CD4-positive, alpha-beta T cell (primary cell): Measurements from ENCODE around the gene NYNRIN. TPM values are rescaled to one million over a fixed set of nuclear protein-coding genes. Genes with fewer than 3 reads are reported as not detected.

ENCODE experiments used
- ATAC-seq: fragments of 200-7000 bp; cut with Tn5 transposase; one replicate; pipeline ENCODE4 v1.10.0; 2022; ENCODE audit warnings: mild to moderate bottlenecking; ENCODE audit not compliant: poor library complexity
- CTCF ChIA-PET: fragments of 350-600 bp; sonication (Branson Sonifier 250); formaldehyde crosslinking; loops from one replicate; lab custom pipeline; 2021; ENCODE audit warnings: antibody characterized with exemption, inconsistent platforms; lab: Charles Lee
- POLR2A ChIA-PET: fragments of 350-600 bp; sonication (Branson Sonifier 250); formaldehyde crosslinking; loops from one replicate; lab custom pipeline; 2021; ENCODE audit warnings: antibody characterized with exemption, inconsistent platforms; lab: Charles Lee
- DNase-seq, 14 experiments: peaks; one replicate each; pipeline ENCODE4 v3.0.0-alpha.2; 2013 to 2020; ENCODE audit warnings: mixed read lengths in 2 of 14
- H3K27ac ChIP-seq, 2 donors: one replicate each; pipeline versions ENCODE4 v1.5.1 to v1.7.0; 2013; ENCODE audit warnings: low read length in 2 of 2, low read depth in 1 of 2, mild to moderate bottlenecking in 1 of 2
- H3K27me3 ChIP-seq, 2 experiments: 1 replicate in 1 of 2; 2 replicates in 1 of 2; pipeline versions ENCODE4 v1.6.1 to v1.7.0; 2013; ENCODE audit warnings: low read length in 2 of 2, control low read depth in 1 of 2, mild to moderate bottlenecking in 1 of 2, moderate library complexity in 1 of 2; ENCODE audit not compliant: insufficient read depth in 2 of 2, control insufficient read depth in 1 of 2
- H3K36me3 ChIP-seq: one replicate; pipeline ENCODE4 v1.6.1; 2013; ENCODE audit warnings: low read length, control low read depth; ENCODE audit not compliant: insufficient read depth
- H3K4me1 ChIP-seq: one replicate; pipeline ENCODE4 v1.6.1; 2013; ENCODE audit warnings: low read length, control low read depth; ENCODE audit not compliant: insufficient read depth
- H3K4me3 ChIP-seq: one replicate; pipeline ENCODE4 v1.5.1; 2013; ENCODE audit warnings: mild to moderate bottlenecking, low read length, moderate library complexity
- H3K9me3 ChIP-seq, 2 experiments: 1 replicate in 1 of 2; 2 replicates in 1 of 2; pipeline versions ENCODE4 v1.6.1 to v1.7.0; 2013; ENCODE audit warnings: low read length in 2 of 2, mild to moderate bottlenecking in 2 of 2, control low read depth in 1 of 2, moderate library complexity in 1 of 2; ENCODE audit not compliant: control insufficient read depth in 1 of 2, insufficient read depth in 1 of 2
- H3K27ac Mint-ChIP-seq: one replicate; pipeline ENCODE4 v1.8.0; 2020; ENCODE audit warnings: mixed read lengths
- H3K27me3 Mint-ChIP-seq: one replicate; pipeline ENCODE4 v1.8.0; 2021; ENCODE audit warnings: mixed read lengths
- H3K36me3 Mint-ChIP-seq: one replicate; pipeline ENCODE4 v1.8.0; 2021; ENCODE audit warnings: low read depth, mixed read lengths
- H3K4me1 Mint-ChIP-seq: one replicate; pipeline ENCODE4 v1.8.0; 2021; ENCODE audit warnings: low read depth, mixed read lengths
- H3K4me3 Mint-ChIP-seq: one replicate; pipeline ENCODE4 v1.8.0; 2020; ENCODE audit warnings: mild to moderate bottlenecking, mixed read lengths
- H3K9me3 Mint-ChIP-seq: one replicate; pipeline ENCODE4 v1.8.0; 2020; ENCODE audit warnings: mixed read lengths
- CTCF ChIP-seq: fragments of 200-600 bp; IDR thresholded peaks from one replicate; pipeline ENCODE4 v1.8.0; 2022; ENCODE audit warnings: antibody characterized with exemption, mild to moderate bottlenecking
- intact Hi-C, 2 experiments: fragments of 100-400 bp; cut with DNase I in 1 of 2; cut with micrococcal nuclease in 1 of 2; formaldehyde crosslinking; loops; one replicate each; pipeline versions ENCODE4 v1.15.1 to v1.9.0; 2023 to 2025; cut with DNase I, micrococcal nuclease
- total RNA-seq, 174 experiments: library from RNA in 2 of 174; stranded (reverse) in 2 of 174; gene quantifications; one replicate each; pipeline ENCODE4 v1.2.3 and lab custom pipeline; 2021 to 2026

Gene NYNRIN
- total RNA-seq, 2 experiments from 2014 or later: 0.08 to 0.25 TPM

- Histone ChIP-seq H3K27ac (no peak within 1 kb of the TSS), H3K4me3 (no peak within 1 kb of the TSS), H3K27me3 (peaks cover 49 to 64% of the 10 kb centered on the region in 2 experiments), H3K9me3 (peaks cover 0 to 22% of the 10 kb centered on the region in 2 experiments), H3K4me1 (peaks cover 39% of the 10 kb centered on the region), H3K36me3 (no peaks in the 10 kb centered on the region)
- DNase-seq (peak in 1 of 14 experiments; percentile 13), ATAC-seq (no peak)
- CTCF ChIA-PET: no interaction called here
- Mint-ChIP-seq H3K9me3 (no peaks in the 10 kb centered on the region), H3K36me3 (no peaks in the 10 kb centered on the region), H3K4me1 (peaks cover 30% of the 10 kb centered on the region), H3K4me3 (peak within 1 kb of the TSS; percentile 76), H3K27ac (no peak within 1 kb of the TSS), H3K27me3 (peaks cover 64% of the 10 kb centered on the region)
- no peak for TF ChIP-seq CTCF
- POLR2A ChIA-PET: interaction anchor here (1.0 kb wide), 1 partner anchor 62 kb away, joined by 3 read pairs; the partner anchor contains the start of genes CBLN3 and KHNYN
- intact Hi-C loops: loop anchor here in 1 of 2 experiments (2.0 kb wide), 1 partner anchor 65 kb away; no protein-coding TSS in a partner anchor
These were observed 31.1 kb upstream of the NYNRIN start, which contains the start of gene NFATC4 for GRCh38 chr14:24367514-24368211. Gene NFATC4, plus strand, starts transcription at chr14:24368184. Its CDS starts 157 bp downstream, at chr14:24368341.

- CTCF ChIA-PET: no interaction called here
- no peak overlapping the region for H3K27ac Mint-ChIP-seq
- Histone ChIP-seq H3K27me3 (peaks cover 51 to 59% of the 10 kb centered on the region in 2 experiments), H3K27ac (no peak overlapping the region), H3K4me3 (no peak overlapping the region), H3K36me3 (no peaks in the 10 kb centered on the region), H3K4me1 (peaks cover 39% of the 10 kb centered on the region), H3K9me3 (peaks cover 0 to 22% of the 10 kb centered on the region in 2 experiments)
- peak overlapping the region; percentile 20 for H3K4me3 Mint-ChIP-seq
- POLR2A ChIA-PET: interaction anchor here (1.0 kb wide), 1 partner anchor 62 kb away, joined by 3 read pairs; the partner anchor contains the start of genes CBLN3 and KHNYN
- peaks cover 59% of the 10 kb centered on the region for H3K27me3 Mint-ChIP-seq
- H3K36me3 Mint-ChIP-seq: no peaks in the 10 kb centered on the region
- intact Hi-C loops: no loop called here
- TF ChIP-seq CTCF: no peak
- DNase-seq: peak in 1 of 14 experiments; percentile 16
- peaks cover 30% of the 10 kb centered on the region for H3K4me1 Mint-ChIP-seq
- H3K9me3 Mint-ChIP-seq: no peaks in the 10 kb centered on the region
- no peak for ATAC-seq
These were observed 30.6 kb upstream of the NYNRIN start for GRCh38 chr14:24368212-24368561.

GRCh38 chr14:24368562-24369252, 30.1 kb upstream of the NYNRIN start:
- Histone ChIP-seq H3K27ac (no peak overlapping the region), H3K4me3 (no peak overlapping the region), H3K4me1 (peaks cover 39% of the 10 kb centered on the region), H3K36me3 (no peaks in the 10 kb centered on the region), H3K27me3 (peaks cover 48 to 60% of the 10 kb centered on the region in 2 experiments), H3K9me3 (peaks cover 0 to 22% of the 10 kb centered on the region in 2 experiments)
- Mint-ChIP-seq H3K4me3 (peak overlapping the region; percentile 71), H3K27ac (no peak overlapping the region), H3K27me3 (peaks cover 54% of the 10 kb centered on the region), H3K4me1 (peaks cover 30% of the 10 kb centered on the region), H3K9me3 (no peaks in the 10 kb centered on the region), H3K36me3 (no peaks in the 10 kb centered on the region)
- ATAC-seq (peak; percentile 32), DNase-seq (peak in 4 of 14 experiments; percentile 12 to 70 (median 38))
- CTCF ChIA-PET: no interaction called here
- POLR2A ChIA-PET: interaction anchor here (1.0 kb wide), 1 partner anchor 61 kb away, joined by 3 read pairs; the partner anchor contains the start of genes CBLN3 and KHNYN
- intact Hi-C loops: no loop called here
- TF ChIP-seq CTCF: no peak
